Esophagus muscularis mucosa (tissue), 4 donors: ENCODE measurements around the gene APOC3. TPM values are rescaled to one million over a fixed set of nuclear protein-coding genes. Genes with fewer than 3 reads are reported as not detected.

Experiments used
- DNase-seq: peaks from one replicate; pipeline ENCODE4 v3.0.0-alpha.2; 2017; ENCODE audit errors: extremely low spot score
- H3K27ac ChIP-seq, 4 donors: fragments of 200-600 bp; sonication (generic); replicated peaks in 1 of 4; 1 replicate in 3 of 4; 2 replicates in 1 of 4; pipeline ENCODE4 v1.5.1; 2016 to 2019; ENCODE audit warnings: mild to moderate bottlenecking in 1 of 4
- H3K27me3 ChIP-seq, 4 donors: fragments of 200-600 bp; sonication (generic); one replicate each; pipeline versions ENCODE4 v1.5.1 to v1.6.0; 2016 to 2019
- H3K36me3 ChIP-seq, 4 donors: fragments of 200-600 bp; sonication (generic); one replicate each; pipeline ENCODE4 v1.5.1; 2016 to 2019
- H3K4me1 ChIP-seq, 4 donors: fragments of 200-600 bp; sonication (generic); one replicate each; pipeline ENCODE4 v1.5.1; 2016 to 2019
- H3K4me3 ChIP-seq, 4 donors: fragments of 200-600 bp; sonication (generic); 1 replicate in 2 of 4; 2 replicates in 2 of 4; pipeline ENCODE4 v1.5.1; 2016 to 2019; ENCODE audit warnings: mild to moderate bottlenecking in 4 of 4, moderate library complexity in 1 of 4
- H3K9me3 ChIP-seq, 4 donors: fragments of 200-600 bp; sonication (generic); 1 replicate in 3 of 4; 2 replicates in 1 of 4; pipeline ENCODE4 v1.5.1; 2016 to 2019
- CTCF ChIP-seq, 3 experiments: fragments of 200-600 bp in 2 of 3; fragments of 450-650 bp in 1 of 3; sonication (generic) in 2 of 3; IDR thresholded peaks; one replicate each; pipeline ENCODE4 v1.5.1; 2017 to 2019; ENCODE audit warnings: antibody characterized with exemption in 3 of 3, mild to moderate bottlenecking in 2 of 3, moderate library complexity in 1 of 3
- EP300 ChIP-seq: sonication (generic); formaldehyde crosslinking; IDR thresholded peaks from one replicate; pipeline ENCODE4 v1.6.1; 2017; ENCODE audit warnings: antibody characterized with exemption
- POLR2A ChIP-seq: fragments of 450-650 bp; IDR thresholded peaks from one replicate; pipeline ENCODE4 v1.6.1; 2017; ENCODE audit warnings: antibody characterized with exemption, moderate library complexity, mild to moderate bottlenecking, low read depth
- POLR2AphosphoS5 ChIP-seq, 2 donors: sonication (generic); formaldehyde crosslinking; IDR thresholded peaks; one replicate each; pipeline ENCODE4 v1.6.1; 2017; ENCODE audit warnings: antibody characterized with exemption in 2 of 2
- WGBS: methylation state at CpG from one replicate; pipeline ENCODE4 v1.1.5; 2018; 5-methylcytosine and 5-hydroxymethylcytosine counted together
- intact Hi-C: fragments of 100-400 bp; cut with DNase I; formaldehyde crosslinking; loops from one replicate; pipeline ENCODE4 v1.15.1; 2023
- total RNA-seq, 4 donors: library from RNA; depleted of rRNA; stranded (reverse); fragments of >200 nt; gene quantifications; one replicate each; pipeline versions ENCODE4 v1.1.0 to v1.2.1, GENCODE V29; 2016

The APOC3 gene
- total RNA-seq, 4 donors from 2014 or later = not detected

- TF ChIP-seq POLR2AphosphoS5 (IDR thresholded peaks at IDR 0.05) (no peak), EP300 (no peak), CTCF (IDR thresholded peaks at IDR 0.05) (no peak), POLR2A (no peak)
- no peak overlapping the region for H3K4me3 ChIP-seq
- no peaks in the 10 kb centered on the region for H3K9me3 ChIP-seq
- peak overlapping the region in 1 of 4 donors; percentile 13 for H3K27ac ChIP-seq
- H3K27me3 ChIP-seq = no peaks in the 10 kb centered on the region
- H3K36me3 ChIP-seq = peaks cover 38 to 91% (median 67%) of the 10 kb centered on the region in 4 donors
- WGBS = 85% methylated on average over 2 of the region's 2 CpGs
- H3K4me1 ChIP-seq = peaks cover 9 to 23% (median 15%) of the 10 kb centered on the region in 4 donors
- DNase-seq = no peak
- intact Hi-C loops = no loop called here
Measured at GRCh38 chr11:116857316-116857715, 27.6 kb downstream of the APOC3 start.

- DNase-seq = no peak
- peaks cover 42 to 92% (median 73%) of the 10 kb centered on the region in 4 donors for H3K36me3 ChIP-seq
- H3K4me3 ChIP-seq = no peak overlapping the region
- intact Hi-C loops = no loop called here
- peaks cover 3 to 17% (median 9%) of the 10 kb centered on the region in 4 donors for H3K4me1 ChIP-seq
- no peaks in the 10 kb centered on the region for H3K9me3 ChIP-seq
- TF ChIP-seq EP300 (no peak), POLR2AphosphoS5 (IDR thresholded peaks at IDR 0.05) (no peak), POLR2A (no peak), CTCF (IDR thresholded peaks at IDR 0.05) (no peak)
- H3K27me3 ChIP-seq = no peaks in the 10 kb centered on the region
- H3K27ac ChIP-seq = peak overlapping the region in 1 of 4 donors; percentile 13
- WGBS = 80% methylated on average over 4 of the region's 7 CpGs
Measured at GRCh38 chr11:116857936-116858335, 28.2 kb downstream of the APOC3 start.

GRCh38 chr11:116859175-116859574, 29.5 kb downstream of the APOC3 start:
- H3K9me3 ChIP-seq = no peaks in the 10 kb centered on the region
- DNase-seq = no peak
- H3K36me3 ChIP-seq = peaks cover 51 to 96% (median 81%) of the 10 kb centered on the region in 4 donors
- TF ChIP-seq EP300 (no peak), POLR2AphosphoS5 (IDR thresholded peaks at IDR 0.05) (no peak), CTCF (IDR thresholded peaks at IDR 0.05) (no peak), POLR2A (no peak)
- intact Hi-C loops = no loop called here
- no peaks in the 10 kb centered on the region for H3K27me3 ChIP-seq
- H3K4me3 ChIP-seq = no peak overlapping the region
- H3K4me1 ChIP-seq = peaks cover 0 to 7% (median under 1%) of the 10 kb centered on the region in 4 donors
- no peak overlapping the region for H3K27ac ChIP-seq
- WGBS = 94% methylated on average over 2 of the region's 8 CpGs

DNA sequence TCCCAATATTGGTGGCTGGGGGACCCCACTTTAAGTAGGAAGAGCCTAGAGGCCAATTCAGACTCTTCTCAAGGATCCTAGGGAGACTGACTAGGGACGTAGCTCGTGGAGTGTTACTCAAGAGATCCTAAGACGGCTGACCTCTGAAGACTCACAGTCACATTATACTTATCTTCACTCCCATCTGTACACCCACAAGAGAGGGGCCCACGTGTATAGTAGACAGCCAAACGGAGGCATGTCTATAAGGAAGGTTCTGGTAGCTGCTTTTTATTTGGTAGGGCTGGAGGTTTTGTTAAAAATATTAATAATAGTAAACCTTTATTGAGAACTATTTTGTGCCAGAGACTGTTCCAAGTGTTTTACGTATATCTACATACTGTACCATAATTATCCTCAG, 30.6 kb downstream of the APOC3 start:
- intact Hi-C loops = no loop called here
- Histone ChIP-seq H3K4me3 (no peak overlapping the region), H3K27ac (no peak overlapping the region), H3K36me3 (peaks cover 51 to 98% (median 86%) of the 10 kb centered on the region in 4 donors), H3K27me3 (no peaks in the 10 kb centered on the region), H3K4me1 (peaks cover 0 to 7% (median 1%) of the 10 kb centered on the region in 4 donors), H3K9me3 (no peaks in the 10 kb centered on the region)
- WGBS = 90% methylated on average over 6 of the region's 6 CpGs
- no peak for DNase-seq
- TF ChIP-seq POLR2AphosphoS5 (IDR thresholded peaks at IDR 0.05) = no peak
- TF ChIP-seq POLR2A = no peak
- TF ChIP-seq EP300 = no peak
- no peak for TF ChIP-seq CTCF (IDR thresholded peaks at IDR 0.05)

- no peak for DNase-seq
- TF ChIP-seq EP300 (no peak), CTCF (IDR thresholded peaks at IDR 0.05) (no peak), POLR2AphosphoS5 (IDR thresholded peaks at IDR 0.05) (no peak), POLR2A (no peak)
- peaks cover 51 to 99% (median 90%) of the 10 kb centered on the region in 4 donors for H3K36me3 ChIP-seq
- intact Hi-C loops = no loop called here
- no peak overlapping the region for H3K4me3 ChIP-seq
- no peak overlapping the region for H3K27ac ChIP-seq
- peaks cover 0 to 7% (median 2%) of the 10 kb centered on the region in 4 donors for H3K4me1 ChIP-seq
- no peaks in the 10 kb centered on the region for H3K27me3 ChIP-seq
- WGBS = 56% methylated on average over 1 of the region's 1 CpG
- no peaks in the 10 kb centered on the region for H3K9me3 ChIP-seq
Measured at GRCh38 chr11:116861539-116861938, 31.8 kb downstream of the APOC3 start.
